RWPE2 (cell line): ENCODE measurements around the gene FOXG1.

Experiments used
- ATAC-seq: fragments of 200-7000 bp; cut with Tn5 transposase; 3 replicates; pipeline ENCODE4 v1.9.1; 2021; ENCODE audit warnings: low read depth
- DNase-seq: peaks from one replicate; pipeline ENCODE4 v3.0.0-alpha.2; 2020; ENCODE audit warnings: low spot score
- H3K27ac ChIP-seq: fragments of 450-650 bp; 2 replicates; pipeline ENCODE4 v1.5.1; 2017; ENCODE audit warnings: mild to moderate bottlenecking; ENCODE audit not compliant: poor library complexity, severe bottlenecking
- H3K27me3 ChIP-seq: fragments of 250-450 bp; sonication (Bioruptor Pico); 2 replicates; pipeline ENCODE4 v1.5.1; 2021; ENCODE audit warnings: mild to moderate bottlenecking, moderate library complexity; ENCODE audit not compliant: insufficient read depth, poor library complexity, severe bottlenecking
- H3K36me3 ChIP-seq: fragments of 250-450 bp; sonication (Bioruptor Pico); 2 replicates; pipeline ENCODE4 v1.5.1; 2020; ENCODE audit warnings: low read depth, mild to moderate bottlenecking, moderate library complexity
- H3K4me1 ChIP-seq: fragments of 250-450 bp; sonication (Bioruptor Pico); 2 replicates; pipeline ENCODE4 v1.5.1; 2021; ENCODE audit warnings: mild to moderate bottlenecking, moderate library complexity; ENCODE audit not compliant: insufficient read depth, poor library complexity, severe bottlenecking
- H3K4me3 ChIP-seq: fragments of 250-450 bp; sonication (Bioruptor Pico); 2 replicates; pipeline ENCODE4 v1.5.1; 2021; ENCODE audit warnings: mild to moderate bottlenecking, moderate library complexity; ENCODE audit not compliant: severe bottlenecking
- H3K9me3 ChIP-seq: fragments of 250-450 bp; sonication (Bioruptor Pico); 2 replicates; pipeline ENCODE4 v1.5.1; 2021; ENCODE audit warnings: mild to moderate bottlenecking, moderate library complexity; ENCODE audit not compliant: severe bottlenecking
- CTCF ChIP-seq: fragments of 450-650 bp; IDR thresholded peaks from one replicate; pipeline ENCODE4 v1.5.1; 2017; ENCODE audit warnings: mild to moderate bottlenecking, moderate library complexity; ENCODE audit not compliant: poor library complexity, severe bottlenecking

FOXG1 gene

GRCh38 chr14:28776482-28777266 lies 10.1 kb downstream of the FOXG1 start:
- no peaks in the 10 kb centered on the region for H3K4me1 ChIP-seq
- TF ChIP-seq CTCF, result no peak
- H3K4me3 ChIP-seq, result no peak overlapping the region
- no peak for DNase-seq
- peaks cover 100% of the 10 kb centered on the region for H3K27me3 ChIP-seq
- ATAC-seq, result no peak
- H3K36me3 ChIP-seq, result no peaks in the 10 kb centered on the region
- H3K9me3 ChIP-seq, result no peaks in the 10 kb centered on the region
- H3K27ac ChIP-seq, result no peak overlapping the region

- Histone ChIP-seq H3K27ac (no peak overlapping the region), H3K4me3 (no peak overlapping the region), H3K36me3 (no peaks in the 10 kb centered on the region), H3K9me3 (no peaks in the 10 kb centered on the region), H3K27me3 (peaks cover 100% of the 10 kb centered on the region), H3K4me1 (no peaks in the 10 kb centered on the region)
- no peak for DNase-seq
- ATAC-seq, result no peak
- TF ChIP-seq CTCF, result no peak
Observed at GRCh38 chr14:28777471-28778137, 11.0 kb downstream of the FOXG1 start.

- Histone ChIP-seq H3K27me3 (peaks cover 100% of the 10 kb centered on the region), H3K27ac (no peak overlapping the region), H3K36me3 (no peaks in the 10 kb centered on the region), H3K4me1 (no peaks in the 10 kb centered on the region), H3K9me3 (no peaks in the 10 kb centered on the region), H3K4me3 (no peak overlapping the region)
- ATAC-seq (no peak), DNase-seq (no peak)
- TF ChIP-seq CTCF, result no peak
Observed at GRCh38 chr14:28778138-28779117, 11.8 kb downstream of the FOXG1 start.

GRCh38 chr14:28779456-28779855 lies 12.9 kb downstream of the FOXG1 start:
- Histone ChIP-seq H3K4me3 (no peak overlapping the region), H3K27ac (no peak overlapping the region), H3K9me3 (no peaks in the 10 kb centered on the region), H3K36me3 (no peaks in the 10 kb centered on the region), H3K4me1 (no peaks in the 10 kb centered on the region), H3K27me3 (peaks cover 100% of the 10 kb centered on the region)
- no peak for DNase-seq
- ATAC-seq, result no peak
- no peak for TF ChIP-seq CTCF
